ENCODE measurements around the gene LDLRAD4.

The LDLRAD4 gene

GRCh38 chr18:13566941-13567746, 348.6 kb downstream of the LDLRAD4 start:
- DNase-seq, result no peak

- DNase-seq, result peak; percentile 52
Measured at GRCh38 chr18:13568443-13569392, 350.2 kb downstream of the LDLRAD4 start.

GRCh38 chr18:13570216-13570615, 351.7 kb downstream of the LDLRAD4 start:
- DNase-seq, result no peak

- no peak for DNase-seq
Measured at GRCh38 chr18:13570856-13571495, 352.4 kb downstream of the LDLRAD4 start.

GRCh38 chr18:13572148-13572547, 353.6 kb downstream of the LDLRAD4 start:
- DNase-seq, result no peak

- DNase-seq, result no peak
Measured at GRCh38 chr18:13572721-13573120, 354.2 kb downstream of the LDLRAD4 start.

- no peak for DNase-seq
Measured at GRCh38 chr18:13573750-13574149, 355.2 kb downstream of the LDLRAD4 start.

- no peak for DNase-seq
Measured at GRCh38 chr18:13574355-13574754, 355.8 kb downstream of the LDLRAD4 start.

GRCh38 chr18:13574761-13575160, 356.2 kb downstream of the LDLRAD4 start:
- no peak for DNase-seq

GRCh38 chr18:13576598-13576997, 358.0 kb downstream of the LDLRAD4 start:
- no peak for DNase-seq

GRCh38 chr18:13577091-13577697, 358.6 kb downstream of the LDLRAD4 start:
- peak; percentile 45 for DNase-seq

- no peak for DNase-seq
Measured at GRCh38 chr18:13577781-13578180, 359.2 kb downstream of the LDLRAD4 start.

- DNase-seq, result no peak
Measured at GRCh38 chr18:13578400-13578799, 359.8 kb downstream of the LDLRAD4 start.

- DNase-seq, result no peak
Measured at GRCh38 chr18:13579874-13580273, 361.3 kb downstream of the LDLRAD4 start.

GRCh38 chr18:13580351-13580750, 361.8 kb downstream of the LDLRAD4 start:
- no peak for DNase-seq

- DNase-seq, result no peak
Measured at GRCh38 chr18:13580991-13581390, 362.4 kb downstream of the LDLRAD4 start.

- no peak for DNase-seq
Measured at GRCh38 chr18:13581496-13582177, 363.1 kb downstream of the LDLRAD4 start.

- DNase-seq, result no peak
Measured at GRCh38 chr18:13582178-13582670, 363.7 kb downstream of the LDLRAD4 start.

GRCh38 chr18:13583576-13584550, 365.3 kb downstream of the LDLRAD4 start:
- no peak for DNase-seq

GRCh38 chr18:13584825-13585224, 366.3 kb downstream of the LDLRAD4 start:
- DNase-seq, result no peak

Measured in stimulated activated CD4-positive, alpha-beta T cell treated with anti-CD3 and anti-CD28 coated beads, Interleukin-4, amount 100 ng/mL, for 1 hour (primary cell).